ENCODE data around the gene SH2D7. TPM values are rescaled to one million over a fixed set of nuclear protein-coding genes. Genes with fewer than 3 reads are reported as not detected.

Gene SH2D7
- total and polyA plus RNA-seq, 2 donors (not counting 3 experiments of a cell fraction or from before 2014, with no cell fraction given), result not detected

GRCh38 chr15:78102741-78103140 is 10.4 kb downstream of the SH2D7 start:
- Histone ChIP-seq H3K9me3 (replicated peaks; ENCODE audit: control insufficient read depth, insufficient read depth, low read length) (no peaks in the 10 kb centered on the region), H3K4me3 (replicated peaks in 1 of 3; ENCODE audit: insufficient read depth in 1 of 3, low read depth in 1 of 3, low read length in 3 of 3) (no peak overlapping the region), H3K4me2 (ENCODE audit: insufficient read depth, low read length) (no peak overlapping the region), H2AFZ (ENCODE audit: low read depth, low read length) (no peak overlapping the region), H4K20me1 (replicated peaks; ENCODE audit: control insufficient read depth, extremely low read depth, insufficient read depth, low read length) (no peaks in the 10 kb centered on the region), H3K79me2 (ENCODE audit: control insufficient read depth, insufficient read depth, low read length) (no peaks in the 10 kb centered on the region), H3K9me1 (replicated peaks; ENCODE audit: control insufficient read depth, extremely low read depth, insufficient read depth, low read length) (no peaks in the 10 kb centered on the region), H3K27me3 (ENCODE audit: control insufficient read depth in 2 of 2, insufficient read depth in 2 of 2, low read length in 2 of 2) (no peaks in the 10 kb centered on the region), H3K36me3 (ENCODE audit: control insufficient read depth in 2 of 2, extremely low read depth in 1 of 2, insufficient read depth in 2 of 2, low read length in 2 of 2) (no peaks in the 10 kb centered on the region), H3K9ac (replicated peaks; ENCODE audit: extremely low read depth, insufficient read depth, low read length) (no peak overlapping the region), H3K4me1 (ENCODE audit: control insufficient read depth, extremely low read depth, insufficient read depth, low read length) (peaks cover 17% of the 10 kb centered on the region), H3K27ac (ENCODE audit: insufficient read depth, low read depth, low read length) (no peak overlapping the region)
- TF ChIP-seq GATA2 (IDR thresholded peaks at IDR 0.05; ENCODE audit: insufficient read depth, insufficient read length, low read depth, low read length) (no peak), JUN (IDR thresholded peaks at IDR 0.05; ENCODE audit: borderline replicate concordance, insufficient read depth, insufficient read length, low read depth) (no peak), MAX (IDR thresholded peaks at IDR 0.05; ENCODE audit: insufficient read depth, insufficient read length) (no peak), EZH2 (IDR thresholded peaks at IDR 0.05; ENCODE audit: borderline replicate concordance, low read depth, low read length, severe bottlenecking) (no peak), MYC (IDR thresholded peaks at IDR 0.05; ENCODE audit: low read depth, low read length) (no peak), POLR2A (IDR thresholded peaks at IDR 0.05; ENCODE audit: low read depth, low read length) (no peak), POLR2AphosphoS5 (IDR thresholded peaks at IDR 0.05; ENCODE audit: insufficient read depth, low read depth, low read length) (no peak), FOS (IDR thresholded peaks at IDR 0.05; ENCODE audit: borderline replicate concordance, insufficient read depth, low read length) (no peak), CTCF (IDR thresholded peaks at IDR 0.05; ENCODE audit: extremely low read depth in 1 of 2, insufficient read depth in 1 of 2, low read depth in 1 of 2, low read length in 2 of 2) (no peak)
- CTCF ChIA-PET, result interaction anchor here (1.2 kb wide), 1 partner anchor 19 kb away, joined by 3 read pairs; no protein-coding TSS in a partner anchor
- no peak for DNase-seq (ENCODE audit: low read depth, low spot score)
- FAIRE-seq, result no peak
- no TSS peak for BruUV-seq (replicated peaks)
- dilution Hi-C loops (cut with MboI; ENCODE audit: extremely low pct_ligation_motif_present, low sequenced_read_pairs), result no loop called here
- intact Hi-C loops (cut with micrococcal nuclease), result no loop called here
- POLR2A ChIA-PET, result no interaction called here
